GM12801 (cell line): Measurements from ENCODE around the gene GPRIN1.

ENCODE experiments used
- TF ChIP-seq, protein P1 (sequence below): IDR thresholded peaks from one replicate; pipeline ENCODE4 v1.5.1; 2011; ENCODE audit warnings: control low read depth; ENCODE audit not compliant: insufficient read length; ENCODE audit errors: extremely low read depth

GPRIN1 gene

DNA sequence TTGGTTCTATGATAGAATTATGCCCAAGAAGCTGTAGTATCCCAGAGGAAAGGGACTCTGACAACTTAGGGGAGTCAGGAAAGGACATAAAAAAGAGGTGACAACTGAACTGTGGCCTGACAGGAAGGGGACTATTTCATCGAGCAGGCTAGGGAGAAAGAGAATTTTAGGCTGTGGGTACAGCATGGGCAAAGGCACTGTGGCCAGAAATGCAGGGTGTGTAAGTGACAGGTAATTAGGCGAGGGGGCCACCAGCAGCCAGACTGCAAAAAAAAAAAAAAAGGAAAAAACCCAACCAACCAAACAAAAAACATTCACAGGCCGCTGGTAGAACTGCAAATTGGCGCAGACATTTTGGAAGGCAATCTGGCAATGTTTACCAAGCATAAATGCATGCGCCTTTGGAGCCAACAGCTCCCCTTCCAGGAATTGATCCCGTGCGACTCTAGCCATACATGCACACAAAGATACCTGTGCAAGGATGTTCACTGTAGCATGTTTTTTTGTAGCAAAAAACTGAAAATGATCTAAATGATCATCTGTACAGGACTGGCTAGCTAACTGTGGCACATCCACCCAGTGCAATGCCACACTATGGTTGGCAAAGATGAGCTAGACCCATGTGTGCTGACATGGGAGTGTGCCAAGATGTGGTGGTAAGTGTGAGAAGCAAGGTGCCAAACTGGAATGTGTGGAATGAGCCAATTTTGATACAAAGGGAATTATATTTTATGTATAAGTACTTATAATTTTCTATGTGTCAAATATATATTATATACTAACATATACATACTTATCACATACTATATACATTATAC, 21.6 kb upstream of the GPRIN1 start:
- TF ChIP-seq, protein P1, sequence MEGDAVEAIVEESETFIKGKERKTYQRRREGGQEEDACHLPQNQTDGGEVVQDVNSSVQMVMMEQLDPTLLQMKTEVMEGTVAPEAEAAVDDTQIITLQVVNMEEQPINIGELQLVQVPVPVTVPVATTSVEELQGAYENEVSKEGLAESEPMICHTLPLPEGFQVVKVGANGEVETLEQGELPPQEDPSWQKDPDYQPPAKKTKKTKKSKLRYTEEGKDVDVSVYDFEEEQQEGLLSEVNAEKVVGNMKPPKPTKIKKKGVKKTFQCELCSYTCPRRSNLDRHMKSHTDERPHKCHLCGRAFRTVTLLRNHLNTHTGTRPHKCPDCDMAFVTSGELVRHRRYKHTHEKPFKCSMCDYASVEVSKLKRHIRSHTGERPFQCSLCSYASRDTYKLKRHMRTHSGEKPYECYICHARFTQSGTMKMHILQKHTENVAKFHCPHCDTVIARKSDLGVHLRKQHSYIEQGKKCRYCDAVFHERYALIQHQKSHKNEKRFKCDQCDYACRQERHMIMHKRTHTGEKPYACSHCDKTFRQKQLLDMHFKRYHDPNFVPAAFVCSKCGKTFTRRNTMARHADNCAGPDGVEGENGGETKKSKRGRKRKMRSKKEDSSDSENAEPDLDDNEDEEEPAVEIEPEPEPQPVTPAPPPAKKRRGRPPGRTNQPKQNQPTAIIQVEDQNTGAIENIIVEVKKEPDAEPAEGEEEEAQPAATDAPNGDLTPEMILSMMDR, result no peak

DNA sequence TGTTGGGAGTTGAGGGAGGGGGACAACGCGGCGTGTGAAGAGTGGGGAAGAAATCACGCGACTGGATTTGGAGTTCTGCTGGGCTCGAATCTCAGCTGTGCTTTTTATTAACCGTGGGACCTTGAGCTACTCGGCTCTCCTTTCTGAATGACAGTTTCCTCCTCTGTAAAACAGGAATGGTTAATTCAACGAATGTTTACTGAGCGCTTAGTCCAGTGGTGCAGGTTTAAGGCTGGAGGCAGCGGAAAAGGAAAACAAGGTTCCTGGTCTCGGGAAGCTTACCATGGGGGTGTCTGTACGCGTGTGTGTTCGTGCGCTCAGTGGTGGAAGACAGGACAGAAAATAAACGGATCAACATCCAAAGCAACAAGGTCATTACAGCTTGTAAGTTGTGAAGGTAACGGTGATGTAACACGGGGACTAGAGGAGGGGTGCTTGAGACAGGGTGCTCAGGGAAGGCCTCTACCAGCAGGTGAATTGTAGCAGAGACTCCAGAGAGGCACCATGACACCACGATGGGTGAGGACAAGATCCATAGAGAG, 20.8 kb upstream of the GPRIN1 start:
- TF ChIP-seq, protein P1, result no peak

DNA sequence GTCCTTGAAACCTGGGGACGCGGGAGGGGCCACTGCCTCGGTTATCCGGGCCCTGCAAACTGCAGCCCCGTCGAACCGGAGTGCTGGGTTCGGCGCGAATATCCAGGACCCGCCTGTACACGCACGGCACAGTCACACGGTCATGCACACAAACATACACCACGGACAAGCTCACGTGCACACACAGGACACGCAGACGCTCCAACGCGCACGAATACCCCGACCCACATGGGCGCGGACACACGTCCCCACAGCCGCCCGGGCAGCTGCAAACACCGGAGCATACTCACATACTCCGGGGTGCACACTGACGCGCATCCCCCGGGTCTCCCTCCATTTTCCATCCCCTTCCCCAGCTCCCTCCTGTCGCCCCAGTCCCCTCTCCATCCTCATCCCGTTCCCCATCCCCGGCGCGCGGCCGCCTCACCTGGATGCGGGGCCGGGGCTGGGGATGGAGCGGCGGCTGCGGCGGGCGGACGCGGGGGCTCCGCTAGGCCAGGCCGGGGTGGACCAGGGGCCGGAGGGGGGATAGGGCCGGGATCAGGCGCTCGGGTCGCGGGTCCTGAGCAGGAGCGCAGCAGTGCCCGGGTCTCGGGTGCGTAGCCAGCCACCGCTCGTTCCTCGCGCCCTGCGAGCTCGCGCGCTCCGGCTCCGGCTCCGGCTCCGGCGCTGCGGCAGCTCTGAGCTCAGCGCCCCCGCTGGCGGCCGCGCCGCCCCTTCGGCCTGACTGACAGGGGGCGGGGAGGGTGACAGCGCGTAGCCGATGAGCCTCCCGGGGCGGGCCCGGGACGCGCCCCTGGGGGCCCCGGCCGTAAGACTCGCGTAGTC, 20.1 kb upstream of the GPRIN1 start, which contains the start of the genes EIF4E1B and SNCB:
Gene EIF4E1B (plus strand): TSS at position 823 of the 828 bp plus-strand sequence. CDS start 12,113 bp downstream, outside the sequence.
Gene SNCB (minus strand): TSS at position 682 of the 828 bp plus-strand sequence. CDS start 880 bp downstream, outside the sequence.
- TF ChIP-seq, protein P1, result no peak

DNA sequence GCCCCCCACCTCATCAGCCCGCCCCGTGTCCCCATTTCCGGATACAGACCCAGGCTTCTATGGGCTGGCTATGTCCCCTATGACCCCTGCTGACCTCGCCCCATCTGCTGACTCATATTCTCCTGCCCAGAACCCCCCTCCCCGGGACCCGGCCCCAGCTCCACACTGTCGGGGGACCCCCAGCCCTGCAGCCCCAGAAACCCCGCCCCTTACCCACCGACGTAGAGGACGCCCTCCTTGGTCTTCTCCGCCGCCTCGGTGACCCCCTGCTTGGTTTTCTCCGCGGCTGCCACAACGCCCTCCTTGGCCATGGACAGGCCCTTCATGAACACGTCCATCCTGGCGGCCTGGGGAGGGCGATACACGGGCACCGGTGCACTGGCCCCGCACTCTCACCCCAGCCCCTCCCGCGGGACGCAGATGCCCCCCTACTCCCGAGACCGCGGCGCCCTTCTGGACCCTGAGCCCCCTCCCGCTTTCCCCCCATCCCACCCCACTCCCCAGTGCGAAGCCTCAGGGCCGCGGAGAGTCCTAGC, 19.4 kb upstream of the GPRIN1 start:
- TF ChIP-seq, protein P1, result no peak

DNA sequence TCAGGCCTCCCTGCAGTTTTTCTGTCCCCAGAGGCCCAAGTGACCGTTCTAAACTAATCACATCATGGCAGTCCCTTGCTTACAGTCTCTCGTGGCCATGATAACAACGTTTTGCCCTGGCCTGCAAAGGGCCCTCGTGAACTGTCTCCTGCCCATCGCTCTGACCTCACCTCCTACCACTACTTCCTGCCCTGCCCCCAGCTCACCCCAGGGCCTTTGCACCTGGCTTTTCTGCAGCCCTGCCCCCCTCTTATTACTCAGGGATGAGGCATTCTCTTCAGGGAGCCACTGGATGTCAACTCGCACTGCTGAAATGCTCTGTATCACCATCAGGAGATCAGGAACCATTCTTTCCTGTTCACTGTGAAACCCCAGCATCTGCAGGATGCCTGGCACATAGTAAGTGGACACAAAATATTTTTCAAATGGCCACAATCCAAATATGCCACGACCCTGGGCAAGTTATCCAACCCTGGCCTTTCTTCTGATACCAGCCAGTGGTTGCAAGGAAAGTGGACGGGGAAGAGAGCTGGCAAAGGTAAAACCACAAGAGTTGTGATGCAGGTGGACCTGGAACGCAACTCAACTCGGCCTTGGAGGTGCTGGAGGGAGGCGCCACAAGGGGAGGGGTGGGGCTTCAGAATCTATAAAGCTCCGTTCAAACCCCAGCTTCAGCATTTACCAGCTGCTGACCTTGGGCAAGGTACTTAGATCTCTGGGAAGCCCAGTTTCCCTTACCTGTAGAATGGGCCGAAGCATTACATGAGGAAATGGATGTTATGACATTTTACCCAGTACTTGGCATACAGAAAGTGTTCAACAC, 18.7 kb upstream of the GPRIN1 start:
- TF ChIP-seq, protein P1, result no peak

DNA sequence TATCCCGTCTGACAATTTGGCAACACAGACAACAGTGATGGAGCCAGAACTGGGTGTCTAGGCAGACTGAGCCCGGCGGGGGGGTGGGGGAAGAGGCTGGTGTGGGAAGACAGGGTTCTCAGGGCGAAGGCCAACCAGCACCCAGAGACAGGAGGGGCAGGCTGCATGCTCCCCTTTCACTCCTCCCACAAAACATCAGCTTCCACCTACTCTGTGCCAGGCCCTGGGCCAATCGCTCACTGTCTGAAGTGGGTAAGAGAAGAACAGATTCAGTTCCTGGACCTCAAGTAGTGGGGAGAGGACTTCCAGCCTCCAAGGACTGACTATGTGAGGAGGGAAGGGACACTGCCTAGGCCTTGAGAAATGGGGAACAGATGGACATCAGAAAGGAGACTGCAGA, 17.6 kb upstream of the GPRIN1 start:
- TF ChIP-seq, protein P1, result no peak

DNA sequence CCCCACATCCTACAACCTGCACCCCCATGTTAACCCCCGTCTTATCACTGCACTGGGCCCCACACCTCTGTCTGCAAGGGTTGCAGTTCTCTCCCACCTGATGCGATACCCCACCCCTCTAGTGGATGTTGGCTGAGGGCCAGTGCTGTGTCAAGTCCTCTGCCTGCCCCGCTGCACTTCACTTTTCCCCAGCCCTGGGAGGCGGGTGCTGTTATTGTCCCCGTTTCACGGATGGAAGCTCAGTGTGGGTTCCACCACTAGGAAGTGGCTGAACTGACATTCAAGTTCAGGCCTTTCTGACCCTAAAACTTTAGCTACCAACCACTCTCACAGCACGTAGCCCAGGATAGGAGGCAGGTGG, 16.9 kb upstream of the GPRIN1 start:
- TF ChIP-seq, protein P1, result no peak
